ENCODE data around the gene HESX1. TPM values are rescaled to one million over a fixed set of nuclear protein-coding genes. Genes with fewer than 3 reads are reported as not detected.

HESX1 gene
- polyA plus RNA-seq, 6 donors from 2014 or later = 0.33 to 1.2 (median 0.93) TPM; not detected in 3

- Mint-ChIP-seq H3K36me3 (peaks cover 0 to 4% of the 10 kb centered on the region in 2 donors), H3K9me3 (no peaks in the 10 kb centered on the region), H3K27me3 (no peaks in the 10 kb centered on the region), H3K4me1 (peaks cover 6 to 11% (median 8%) of the 10 kb centered on the region in 3 donors), H3K27ac (no peak overlapping the region), H3K4me3 (peak overlapping the region in 1 of 8 donors; percentile 0)
- DNase-seq = no peak
- ATAC-seq (ENCODE audit: low read depth in 2 of 2) = no peak
These were observed 7.8 kb downstream of the HESX1 start for GRCh38 chr3:57192028-57192427.

DNA sequence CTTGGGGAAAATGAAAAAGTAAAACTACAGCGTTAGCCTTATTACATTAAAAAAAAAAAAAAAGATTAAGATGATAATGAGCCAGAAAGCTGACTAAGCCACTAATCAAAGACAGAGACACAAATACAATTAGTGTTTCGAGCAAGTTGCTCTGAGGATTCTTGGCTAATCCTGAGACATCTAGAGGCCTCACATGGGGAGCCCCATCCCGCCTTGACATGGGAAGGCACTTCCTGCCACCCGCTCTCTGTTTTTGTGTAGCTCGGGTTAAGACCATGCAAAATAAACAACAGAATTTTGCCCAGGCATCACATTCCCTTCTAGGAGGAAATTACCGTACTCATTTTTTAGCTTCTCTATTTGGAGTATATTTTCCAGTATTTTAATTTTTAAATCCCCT lies 15.3 kb downstream of the HESX1 start:
- no peaks in the 10 kb centered on the region for H3K4me1 Mint-ChIP-seq
- H3K27ac Mint-ChIP-seq = no peak overlapping the region
- H3K4me3 Mint-ChIP-seq = no peak overlapping the region
- ATAC-seq (ENCODE audit: low read depth in 2 of 2) = no peak
- peaks cover 0 to 8% (median 3%) of the 10 kb centered on the region in 3 donors for H3K27me3 Mint-ChIP-seq
- no peaks in the 10 kb centered on the region for H3K36me3 Mint-ChIP-seq
- H3K9me3 Mint-ChIP-seq = no peaks in the 10 kb centered on the region
- DNase-seq = no peak

DNA sequence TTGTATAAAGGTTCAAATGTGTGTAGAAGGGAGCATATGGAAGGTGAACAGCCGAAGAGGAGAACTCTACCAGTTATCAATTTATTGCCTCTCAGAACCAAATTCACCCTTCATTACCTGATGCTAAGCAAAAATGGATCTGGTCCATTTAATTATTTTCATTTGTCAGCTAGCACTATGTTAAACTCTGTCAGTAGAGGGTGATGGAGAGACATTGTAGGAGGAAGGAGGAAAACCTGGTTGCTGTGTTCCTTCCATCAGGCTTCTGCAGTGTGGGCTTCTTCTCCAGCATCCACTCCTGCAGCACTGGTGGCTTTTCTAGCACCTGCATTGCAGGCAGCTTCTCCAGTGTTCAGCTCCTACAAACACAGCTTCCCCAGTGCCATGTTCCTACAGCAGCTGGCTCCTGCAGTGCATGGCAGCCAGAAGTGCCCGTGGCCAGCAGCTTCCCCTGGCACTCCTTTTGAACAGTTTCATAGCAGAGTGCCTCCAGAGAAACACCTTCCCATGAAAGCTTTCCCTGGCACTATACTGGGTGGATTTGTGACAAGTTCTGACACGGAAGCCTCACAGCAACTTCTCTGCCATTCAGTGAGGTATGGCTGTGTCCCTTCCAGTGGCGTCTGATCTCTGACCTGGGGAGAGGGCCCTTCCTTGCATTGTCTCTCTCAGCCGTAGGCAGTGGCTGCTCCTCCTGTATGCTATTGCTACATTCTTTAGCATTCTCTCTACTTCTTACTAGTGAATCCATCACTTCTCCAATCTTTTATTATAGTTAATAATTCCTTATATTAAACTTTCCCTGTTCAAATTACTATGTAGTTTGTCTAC lies 20.0 kb downstream of the HESX1 start:
- Mint-ChIP-seq H3K36me3 (no peaks in the 10 kb centered on the region), H3K4me1 (peaks cover 3 to 8% (median 6%) of the 10 kb centered on the region in 3 donors), H3K27ac (peak overlapping the region in 1 of 6 donors; percentile 9), H3K27me3 (peaks cover 0 to 6% (median 2%) of the 10 kb centered on the region in 3 donors), H3K9me3 (peaks cover 0 to 2% (median 0%) of the 10 kb centered on the region in 7 donors), H3K4me3 (no peak overlapping the region)
- ATAC-seq (ENCODE audit: low read depth in 2 of 2) (peak; percentile 35 to 60), DNase-seq (no peak)

- H3K4me1 Mint-ChIP-seq = peaks cover 4 to 14% (median 9%) of the 10 kb centered on the region in 3 donors
- peaks cover under 1 to 6% (median 4%) of the 10 kb centered on the region in 3 donors for H3K27me3 Mint-ChIP-seq
- peaks cover 0 to 2% (median 0%) of the 10 kb centered on the region in 7 donors for H3K9me3 Mint-ChIP-seq
These were observed 23.7 kb downstream of the HESX1 start for GRCh38 chr3:57176045-57176444.

GRCh38 chr3:57173687-57174086 lies 26.1 kb downstream of the HESX1 start:
- DNase-seq (no peak), ATAC-seq (ENCODE audit: low read depth in 2 of 2) (no peak)
- H3K36me3 Mint-ChIP-seq = no peaks in the 10 kb centered on the region
- H3K27me3 Mint-ChIP-seq = peaks cover 7 to 11% (median 10%) of the 10 kb centered on the region in 3 donors
- peak overlapping the region in 2 of 6 donors; percentile 37 to 70 for H3K27ac Mint-ChIP-seq
- H3K4me3 Mint-ChIP-seq = no peak overlapping the region
- H3K9me3 Mint-ChIP-seq = peaks cover 0 to 2% (median 0%) of the 10 kb centered on the region in 7 donors
- peaks cover 7 to 31% (median 15%) of the 10 kb centered on the region in 3 donors for H3K4me1 Mint-ChIP-seq

More at GRCh38 chr3:57176045-57176444, 23.7 kb downstream of the HESX1 start:
- DNase-seq (no peak), ATAC-seq (ENCODE audit: low read depth in 2 of 2) (no peak)
- Mint-ChIP-seq H3K4me3 (peak overlapping the region in 2 of 8 donors; percentile 6 to 47), H3K27ac (peak overlapping the region in 1 of 6 donors; percentile 61), H3K36me3 (no peaks in the 10 kb centered on the region)

- no peaks in the 10 kb centered on the region for H3K9me3 Mint-ChIP-seq
- H3K27ac Mint-ChIP-seq = peak overlapping the region in 1 of 6 donors; percentile 84
- peaks cover 7 to 31% (median 18%) of the 10 kb centered on the region in 3 donors for H3K4me1 Mint-ChIP-seq
- no peak for DNase-seq
- no peak for ATAC-seq (ENCODE audit: low read depth in 2 of 2)
- H3K4me3 Mint-ChIP-seq = peak overlapping the region in 2 of 8 donors; percentile 14 to 29
- H3K27me3 Mint-ChIP-seq = peaks cover 30 to 38% (median 30%) of the 10 kb centered on the region in 3 donors
- H3K36me3 Mint-ChIP-seq = no peaks in the 10 kb centered on the region
These were observed 28.8 kb downstream of the HESX1 start for GRCh38 chr3:57170946-57171345.

- peak overlapping the region; percentile 65 to 92 (median 78) for H3K4me3 Mint-ChIP-seq
- peak overlapping the region in 3 of 6 donors; percentile 26 to 37 (median 33) for H3K27ac Mint-ChIP-seq
- no peaks in the 10 kb centered on the region for H3K9me3 Mint-ChIP-seq
- H3K27me3 Mint-ChIP-seq = peaks cover 36 to 43% (median 37%) of the 10 kb centered on the region in 3 donors
- H3K4me1 Mint-ChIP-seq = peaks cover 12 to 26% (median 19%) of the 10 kb centered on the region in 3 donors
- H3K36me3 Mint-ChIP-seq = no peaks in the 10 kb centered on the region
- peak; percentile 88 to 91 for ATAC-seq (ENCODE audit: low read depth in 2 of 2)
- DNase-seq = peak; percentile 73
These were observed 29.7 kb downstream of the HESX1 start for GRCh38 chr3:57169872-57170623.

DNA sequence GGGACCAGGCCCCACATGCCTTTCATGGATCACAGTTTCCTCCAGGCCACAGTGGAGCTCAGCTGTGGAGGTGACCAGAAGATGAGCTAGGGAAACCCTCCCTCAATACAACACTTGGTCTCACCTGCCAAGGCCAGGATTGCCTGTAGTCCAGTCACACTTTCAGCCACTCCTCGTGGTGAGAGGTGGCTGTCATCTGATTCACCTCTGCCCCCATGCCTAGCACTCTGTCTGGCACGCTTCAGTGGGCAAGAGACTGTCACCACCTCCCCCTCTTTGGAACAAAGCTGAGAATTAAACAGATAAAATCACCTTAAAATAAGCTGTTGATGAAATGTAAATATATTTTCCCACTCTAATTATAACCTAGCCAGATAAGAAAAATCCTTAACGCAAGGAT lies 30.7 kb downstream of the HESX1 start:
- no peaks in the 10 kb centered on the region for H3K9me3 Mint-ChIP-seq
- DNase-seq (no peak), ATAC-seq (ENCODE audit: low read depth in 2 of 2) (no peak)
- H3K4me3 Mint-ChIP-seq = peak overlapping the region in 7 of 8 donors; percentile 14 to 92 (median 72)
- H3K36me3 Mint-ChIP-seq = no peaks in the 10 kb centered on the region
- peaks cover 13 to 22% (median 19%) of the 10 kb centered on the region in 3 donors for H3K4me1 Mint-ChIP-seq
- H3K27me3 Mint-ChIP-seq = peaks cover 36 to 49% (median 43%) of the 10 kb centered on the region in 3 donors
- peak overlapping the region in 1 of 6 donors; percentile 42 for H3K27ac Mint-ChIP-seq

DNA sequence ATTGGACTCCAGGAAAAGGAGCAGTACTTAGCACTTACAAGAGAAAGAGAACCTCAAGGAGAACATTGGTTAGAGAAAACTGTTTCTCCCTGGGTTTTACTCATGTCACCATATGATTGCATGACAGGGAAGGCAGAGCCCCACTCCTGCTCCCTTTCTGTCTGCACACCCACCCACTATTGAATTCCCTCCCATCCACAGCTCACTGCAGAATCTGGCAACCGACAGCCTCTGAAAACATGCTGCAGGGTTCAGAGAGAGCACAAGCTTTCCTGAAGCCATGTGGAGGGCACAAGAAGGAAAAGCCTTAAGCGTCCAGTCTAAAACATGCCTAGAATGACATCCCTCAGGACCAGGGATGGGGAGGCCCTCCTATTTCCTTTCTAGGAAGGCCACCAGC lies 31.6 kb downstream of the HESX1 start:
- no peak for DNase-seq
- no peak for ATAC-seq (ENCODE audit: low read depth in 2 of 2)
- H3K27me3 Mint-ChIP-seq = peaks cover 42 to 55% (median 49%) of the 10 kb centered on the region in 3 donors
- H3K36me3 Mint-ChIP-seq = no peaks in the 10 kb centered on the region
- peak overlapping the region in 1 of 8 donors; percentile 67 for H3K4me3 Mint-ChIP-seq
- peaks cover 14 to 25% (median 22%) of the 10 kb centered on the region in 3 donors for H3K4me1 Mint-ChIP-seq
- no peak overlapping the region for H3K27ac Mint-ChIP-seq
- H3K9me3 Mint-ChIP-seq = no peaks in the 10 kb centered on the region

- Mint-ChIP-seq H3K27ac (no peak overlapping the region), H3K36me3 (no peaks in the 10 kb centered on the region), H3K9me3 (no peaks in the 10 kb centered on the region), H3K4me3 (peak overlapping the region in 7 of 8 donors; percentile 5 to 83 (median 42)), H3K27me3 (peaks cover 54 to 68% (median 60%) of the 10 kb centered on the region in 3 donors), H3K4me1 (peaks cover 14 to 28% (median 22%) of the 10 kb centered on the region in 3 donors)
- DNase-seq = no peak
- ATAC-seq (ENCODE audit: low read depth in 2 of 2) = no peak
These were observed 33.1 kb downstream of the HESX1 start for GRCh38 chr3:57166660-57167059.

GRCh38 chr3:57165641-57166040 lies 34.1 kb downstream of the HESX1 start:
- DNase-seq = no peak
- no peak overlapping the region for H3K27ac Mint-ChIP-seq
- H3K4me3 Mint-ChIP-seq = peak overlapping the region; percentile 70 to 91 (median 80)
- H3K27me3 Mint-ChIP-seq = peaks cover 63 to 74% (median 65%) of the 10 kb centered on the region in 3 donors
- H3K9me3 Mint-ChIP-seq = no peaks in the 10 kb centered on the region
- peaks cover 14 to 23% (median 22%) of the 10 kb centered on the region in 3 donors for H3K4me1 Mint-ChIP-seq
- no peak for ATAC-seq (ENCODE audit: low read depth in 2 of 2)
- no peaks in the 10 kb centered on the region for H3K36me3 Mint-ChIP-seq

- no peaks in the 10 kb centered on the region for H3K36me3 Mint-ChIP-seq
- peak within 1 kb of the TSS; percentile 85 to 92 (median 90) for H3K4me3 Mint-ChIP-seq
- H3K4me1 Mint-ChIP-seq = peaks cover 10 to 16% (median 16%) of the 10 kb centered on the region in 3 donors
These were observed 34.9 kb downstream of the HESX1 start, which contains the start of gene IL17RD for GRCh38 chr3:57164657-57165573. TSS of gene IL17RD (minus strand) at chr3:57165353. CDS start at chr3:57165286, 67 bp downstream.

More at GRCh38 chr3:57164657-57165573, 34.9 kb downstream of the HESX1 start, which contains the start of gene IL17RD:
- ATAC-seq (ENCODE audit: low read depth in 2 of 2) (peak; percentile 57 to 62), DNase-seq (peak; percentile 50)
- Mint-ChIP-seq H3K27me3 (peaks cover 67 to 81% (median 72%) of the 10 kb centered on the region in 3 donors), H3K27ac (peak within 1 kb of the TSS in 2 of 6 donors; percentile 46 to 86), H3K9me3 (no peaks in the 10 kb centered on the region)

Data from naive B cell (primary cell).